OCI-LY3 (cell line): ENCODE results near the gene BAX.

ENCODE experiments used
- H2AFZ ChIP-seq: fragments of 200-600, 300-600 bp; shearing (Covaris generic); 2 replicates; pipeline ENCODE4 v1.6.0; 2014; ENCODE audit warnings: antibody characterized with exemption, low read depth, low read length
- H3K27ac ChIP-seq: fragments of 200-600, 300-600 bp; sonication (generic); 2 replicates; pipeline ENCODE4 v1.5.1; 2014; ENCODE audit warnings: mild to moderate bottlenecking, low read length, moderate library complexity, mixed read lengths
- H3K27me3 ChIP-seq: fragments of 200-600, 300-600 bp; sonication (generic); 2 replicates; pipeline ENCODE4 v1.6.1; 2014; ENCODE audit warnings: low read depth, low read length, mixed read lengths
- H3K36me3 ChIP-seq: fragments of 200-600, 300-600 bp; sonication (generic); replicated peaks from 2 replicates; pipeline ENCODE3; 2014; ENCODE audit warnings: low read depth, low read length, mixed read lengths
- H3K4me1 ChIP-seq: fragments of 300-600, 200-600 bp; sonication (generic); 2 replicates; pipeline ENCODE4 v1.6.1; 2014; ENCODE audit warnings: low read length, mixed read lengths
- H3K4me2 ChIP-seq: fragments of 200-600, 300-600 bp; sonication (generic); 2 replicates; pipeline ENCODE4 v1.6.1; 2014; ENCODE audit warnings: low read length, mixed read lengths
- H3K4me3 ChIP-seq: fragments of 300-600, 200-600 bp; sonication (generic); 2 replicates; pipeline ENCODE4 v1.5.1; 2014; ENCODE audit warnings: antibody characterized with exemption, mild to moderate bottlenecking, low read length, moderate library complexity
- H3K79me2 ChIP-seq: fragments of 300-600, 200-600 bp; shearing (Covaris generic); 2 replicates; pipeline ENCODE4 v1.6.1; 2014; ENCODE audit warnings: mild to moderate bottlenecking, low read length, mixed read lengths
- H3K9ac ChIP-seq: fragments of 300-600, 200-600 bp; shearing (Covaris generic); 2 replicates; pipeline ENCODE4 v1.6.0; 2014; ENCODE audit warnings: mild to moderate bottlenecking, low read length, moderate library complexity
- H3K9me3 ChIP-seq: fragments of 200-600, 300-600 bp; shearing (Covaris generic); 2 replicates; pipeline ENCODE4 v1.6.1; 2014; ENCODE audit warnings: low read length, mixed read lengths; ENCODE audit not compliant: insufficient read depth
- H4K20me1 ChIP-seq: fragments of 200-600, 300-600 bp; sonication (generic); 2 replicates; pipeline ENCODE4 v1.6.1; 2016; ENCODE audit warnings: low read length, mixed read lengths; ENCODE audit not compliant: insufficient read depth
- EZH2phosphoT487 ChIP-seq: fragments of 200-600 bp; shearing (Covaris generic); IDR thresholded peaks from 2 replicates; pipeline ENCODE4 v1.6.1; 2018; ENCODE audit warnings: antibody characterized with exemption, mixed run types, low read depth
- TF ChIP-seq, protein P1 (sequence below): fragments of 200-600, 300-600 bp; sonication (generic); IDR thresholded peaks from 2 replicates; pipeline ENCODE4 v1.5.1; 2014; ENCODE audit warnings: antibody characterized with exemption, low read length, low read depth

Gene BAX

DNA sequence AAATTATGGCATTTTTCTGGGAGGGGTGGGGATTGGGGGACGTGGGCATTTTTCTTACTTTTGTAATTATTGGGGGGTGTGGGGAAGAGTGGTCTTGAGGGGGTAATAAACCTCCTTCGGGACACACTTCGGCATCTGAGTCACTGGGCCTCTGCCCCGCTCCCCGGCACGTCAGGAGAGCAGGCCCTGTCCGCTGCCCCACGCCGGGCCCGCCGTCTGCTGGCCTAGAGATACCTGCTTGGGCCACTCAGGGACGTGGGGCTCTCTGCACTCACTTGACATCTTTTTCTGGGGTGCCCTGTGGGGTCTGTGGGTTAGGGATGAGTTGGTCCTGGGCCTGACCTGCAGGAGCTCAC lies 7.0 kb downstream of the BAX start:
- no peak for TF ChIP-seq EZH2phosphoT487
- TF ChIP-seq, protein P1, sequence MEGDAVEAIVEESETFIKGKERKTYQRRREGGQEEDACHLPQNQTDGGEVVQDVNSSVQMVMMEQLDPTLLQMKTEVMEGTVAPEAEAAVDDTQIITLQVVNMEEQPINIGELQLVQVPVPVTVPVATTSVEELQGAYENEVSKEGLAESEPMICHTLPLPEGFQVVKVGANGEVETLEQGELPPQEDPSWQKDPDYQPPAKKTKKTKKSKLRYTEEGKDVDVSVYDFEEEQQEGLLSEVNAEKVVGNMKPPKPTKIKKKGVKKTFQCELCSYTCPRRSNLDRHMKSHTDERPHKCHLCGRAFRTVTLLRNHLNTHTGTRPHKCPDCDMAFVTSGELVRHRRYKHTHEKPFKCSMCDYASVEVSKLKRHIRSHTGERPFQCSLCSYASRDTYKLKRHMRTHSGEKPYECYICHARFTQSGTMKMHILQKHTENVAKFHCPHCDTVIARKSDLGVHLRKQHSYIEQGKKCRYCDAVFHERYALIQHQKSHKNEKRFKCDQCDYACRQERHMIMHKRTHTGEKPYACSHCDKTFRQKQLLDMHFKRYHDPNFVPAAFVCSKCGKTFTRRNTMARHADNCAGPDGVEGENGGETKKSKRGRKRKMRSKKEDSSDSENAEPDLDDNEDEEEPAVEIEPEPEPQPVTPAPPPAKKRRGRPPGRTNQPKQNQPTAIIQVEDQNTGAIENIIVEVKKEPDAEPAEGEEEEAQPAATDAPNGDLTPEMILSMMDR, result no peak
- H2AFZ ChIP-seq, result no peak overlapping the region
- H3K27me3 ChIP-seq, result no peaks in the 10 kb centered on the region
- no peaks in the 10 kb centered on the region for H3K9me3 ChIP-seq
- peaks cover 12% of the 10 kb centered on the region for H4K20me1 ChIP-seq
- H3K4me3 ChIP-seq, result no peak overlapping the region
- H3K79me2 ChIP-seq, result peaks cover 24% of the 10 kb centered on the region
- H3K4me2 ChIP-seq, result peak overlapping the region; percentile 98; the same call in 1 of the 2 replicates
- peak overlapping the region; percentile 96 for H3K27ac ChIP-seq
- peak overlapping the region; percentile 97; the same call in 1 of the 2 replicates for H3K9ac ChIP-seq
- peaks cover 13% of the 10 kb centered on the region for H3K36me3 ChIP-seq
- H3K4me1 ChIP-seq, result peaks cover 36% of the 10 kb centered on the region

DNA sequence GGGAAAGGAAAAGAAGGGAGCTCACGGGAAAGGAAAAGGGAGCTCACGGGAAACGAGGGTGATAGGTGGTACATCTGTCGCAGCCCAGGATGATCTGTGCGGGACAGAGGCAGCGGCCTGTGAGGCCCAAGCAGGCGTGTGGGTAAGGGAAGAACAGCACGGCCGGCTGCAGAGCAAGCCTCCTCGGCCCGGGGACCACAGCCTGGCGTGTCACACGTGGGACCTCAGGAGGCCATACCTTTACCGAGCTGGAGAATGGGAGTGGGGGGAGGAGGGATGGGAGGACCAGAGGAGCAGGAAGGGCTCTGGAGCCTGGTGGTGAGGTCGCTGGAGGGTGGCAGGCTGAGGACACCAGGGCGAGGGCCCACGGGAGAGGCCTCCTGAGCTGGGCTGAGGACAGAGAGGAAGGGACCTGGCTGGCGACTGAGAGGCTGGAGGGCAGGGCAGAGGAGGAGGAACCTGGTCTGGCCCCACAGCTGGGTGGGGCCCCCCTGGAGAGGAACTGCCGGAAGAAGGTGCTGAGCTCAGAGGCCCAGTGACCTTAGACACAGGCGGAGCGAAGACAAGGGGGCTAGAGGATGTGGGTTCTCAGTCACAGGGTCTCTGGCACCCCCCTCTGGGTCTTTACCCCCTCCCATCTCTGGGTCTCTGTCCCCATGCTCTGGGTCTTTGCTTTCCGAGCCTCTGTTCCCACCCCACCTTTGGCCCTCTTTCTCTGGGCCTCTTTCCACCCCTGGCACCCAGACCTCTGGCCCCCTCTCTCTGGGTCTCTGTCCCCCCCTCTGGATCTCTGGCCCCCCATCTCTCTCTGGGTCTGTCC lies 7.6 kb downstream of the BAX start:
- Histone ChIP-seq H3K27ac (peak overlapping the region; percentile 96), H3K4me1 (peaks cover 42% of the 10 kb centered on the region), H4K20me1 (peaks cover 17% of the 10 kb centered on the region), H3K9ac (peak overlapping the region; percentile 97), H3K4me3 (peak overlapping the region; percentile 76), H3K79me2 (peaks cover 30% of the 10 kb centered on the region), H3K4me2 (peak overlapping the region; percentile 98), H2AFZ (no peak overlapping the region), H3K36me3 (peaks cover 18% of the 10 kb centered on the region), H3K27me3 (no peaks in the 10 kb centered on the region), H3K9me3 (no peaks in the 10 kb centered on the region)
- TF ChIP-seq, protein P1, result no peak
- TF ChIP-seq EZH2phosphoT487, result no peak

DNA sequence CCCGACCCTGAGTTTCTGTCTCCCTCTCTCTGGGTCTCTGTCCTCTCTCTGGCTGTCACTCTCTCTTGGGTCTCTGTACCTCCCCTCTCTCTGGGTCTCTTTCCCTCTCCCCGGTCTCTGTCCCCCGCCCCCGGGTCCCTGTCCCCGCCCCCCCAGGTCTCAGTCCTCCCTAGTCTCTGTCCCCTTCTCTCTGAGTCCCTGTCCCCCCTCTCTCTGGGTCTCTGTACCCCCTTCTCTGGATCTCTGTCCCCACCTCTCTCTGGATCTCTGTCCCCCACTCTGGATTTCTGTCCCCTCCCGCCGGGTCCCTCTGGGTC lies 8.1 kb downstream of the BAX start:
- peaks cover 48% of the 10 kb centered on the region for H3K4me1 ChIP-seq
- TF ChIP-seq EZH2phosphoT487, result no peak
- TF ChIP-seq, protein P1, result no peak
- H3K79me2 ChIP-seq, result peaks cover 34% of the 10 kb centered on the region
- peaks cover 21% of the 10 kb centered on the region for H3K36me3 ChIP-seq
- H3K27me3 ChIP-seq, result no peaks in the 10 kb centered on the region
- peaks cover 21% of the 10 kb centered on the region for H4K20me1 ChIP-seq
- H3K27ac ChIP-seq, result peak overlapping the region; percentile 96
- H3K4me2 ChIP-seq, result peak overlapping the region; percentile 98
- no peak overlapping the region for H2AFZ ChIP-seq
- peak overlapping the region; percentile 97 for H3K9ac ChIP-seq
- peak overlapping the region; percentile 76 for H3K4me3 ChIP-seq
- no peaks in the 10 kb centered on the region for H3K9me3 ChIP-seq

DNA sequence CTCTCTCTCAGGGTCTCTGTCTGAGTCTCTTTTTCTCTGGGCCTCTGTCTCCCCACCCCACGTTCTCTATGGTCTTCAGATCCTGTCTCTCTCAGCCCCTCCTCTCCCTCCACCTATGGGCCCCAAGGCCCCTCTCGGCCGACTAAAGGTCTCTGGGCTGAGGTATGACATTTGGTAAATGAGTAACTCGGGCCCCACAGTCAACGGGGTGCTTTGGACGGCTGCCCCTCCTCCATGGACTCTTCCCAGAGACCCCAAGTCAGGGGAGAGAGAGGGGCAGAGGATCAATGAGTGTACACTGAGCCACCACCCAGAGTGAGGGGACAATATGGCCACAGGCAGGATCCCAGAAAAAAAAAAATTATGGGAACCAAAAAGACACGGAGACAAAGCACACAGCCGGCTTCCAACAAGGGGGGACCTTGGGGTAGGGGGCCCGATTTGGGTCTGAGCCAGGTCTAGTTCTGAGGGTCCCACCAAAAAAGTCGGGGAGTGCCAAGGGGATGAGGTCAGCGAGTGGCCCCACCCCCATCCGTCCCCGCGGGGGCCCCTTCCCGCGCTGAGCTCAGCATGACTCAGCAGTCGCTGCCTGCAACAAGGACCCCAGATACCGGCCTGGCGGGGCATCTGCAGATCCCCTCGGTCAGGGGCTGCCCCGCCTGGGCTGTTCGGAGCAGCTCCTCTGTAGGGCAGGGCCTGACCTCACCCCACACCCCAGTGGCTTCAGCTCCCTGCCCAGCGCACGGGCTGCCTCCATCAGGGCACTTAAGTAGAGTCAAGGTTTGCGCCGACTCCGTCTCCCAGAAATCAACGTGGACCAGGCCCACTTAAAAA lies 8.9 kb downstream of the BAX start:
- peak overlapping the region; percentile 76 for H3K4me3 ChIP-seq
- H3K27me3 ChIP-seq, result no peaks in the 10 kb centered on the region
- H3K36me3 ChIP-seq, result peaks cover 27% of the 10 kb centered on the region
- H3K9me3 ChIP-seq, result no peaks in the 10 kb centered on the region
- peak overlapping the region; percentile 98 for H3K4me2 ChIP-seq
- H3K4me1 ChIP-seq, result peaks cover 56% of the 10 kb centered on the region
- TF ChIP-seq EZH2phosphoT487, result no peak
- TF ChIP-seq, protein P1, result no peak
- peak overlapping the region; percentile 97 for H3K9ac ChIP-seq
- H4K20me1 ChIP-seq, result peaks cover 21% of the 10 kb centered on the region
- peaks cover 34% of the 10 kb centered on the region for H3K79me2 ChIP-seq
- no peak overlapping the region for H2AFZ ChIP-seq
- H3K27ac ChIP-seq, result peak overlapping the region; percentile 96
